ENCODE measurements around the gene KRTAP5-5.
"Not testable (repeated sequence)": the region's sequence is repeated elsewhere in the genome, so short reads cannot be mapped to it uniquely, and the experiment has no call there.

Gene KRTAP5-5

DNA sequence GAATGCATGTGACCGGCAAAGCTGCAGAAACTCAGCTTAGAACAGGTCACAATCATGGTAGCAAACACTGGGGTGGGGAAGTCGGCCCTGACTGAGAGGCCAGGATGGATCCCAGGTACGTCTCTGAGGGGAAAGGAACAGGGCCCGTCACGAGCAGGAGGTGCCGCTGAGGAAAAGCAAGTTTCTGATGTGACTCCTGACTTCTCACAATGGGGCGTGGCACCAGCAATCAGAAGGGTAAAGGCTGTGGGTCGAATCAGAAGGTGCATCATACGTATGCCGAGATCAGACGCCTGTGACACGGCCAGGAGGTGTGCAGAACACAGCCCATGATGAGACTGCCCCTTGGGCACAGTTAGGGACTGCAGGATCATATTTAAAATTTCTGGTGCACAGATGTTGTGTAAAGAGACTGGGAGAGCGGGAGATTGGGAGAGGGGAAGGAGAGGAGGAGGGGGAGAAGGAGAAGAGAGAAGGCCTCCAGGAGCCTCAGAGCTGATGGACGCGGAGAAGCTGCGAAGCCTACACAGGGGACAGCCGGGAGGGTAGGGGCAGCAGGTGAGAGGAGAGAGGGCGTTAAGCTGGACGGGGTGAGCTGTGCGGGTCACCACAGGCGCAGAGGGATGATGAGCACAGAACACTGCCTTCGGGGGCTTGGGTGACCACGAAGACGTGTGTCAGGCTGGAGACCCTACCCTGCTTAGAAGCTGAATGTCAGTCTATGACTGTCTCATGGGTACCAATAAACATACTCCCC is 30.7 kb downstream of the KRTAP5-5 start:
- no peak for DNase-seq

GRCh38 chr11:1661454-1662269 is 32.1 kb downstream of the KRTAP5-5 start:
- not testable (repeated sequence) for DNase-seq

DNA sequence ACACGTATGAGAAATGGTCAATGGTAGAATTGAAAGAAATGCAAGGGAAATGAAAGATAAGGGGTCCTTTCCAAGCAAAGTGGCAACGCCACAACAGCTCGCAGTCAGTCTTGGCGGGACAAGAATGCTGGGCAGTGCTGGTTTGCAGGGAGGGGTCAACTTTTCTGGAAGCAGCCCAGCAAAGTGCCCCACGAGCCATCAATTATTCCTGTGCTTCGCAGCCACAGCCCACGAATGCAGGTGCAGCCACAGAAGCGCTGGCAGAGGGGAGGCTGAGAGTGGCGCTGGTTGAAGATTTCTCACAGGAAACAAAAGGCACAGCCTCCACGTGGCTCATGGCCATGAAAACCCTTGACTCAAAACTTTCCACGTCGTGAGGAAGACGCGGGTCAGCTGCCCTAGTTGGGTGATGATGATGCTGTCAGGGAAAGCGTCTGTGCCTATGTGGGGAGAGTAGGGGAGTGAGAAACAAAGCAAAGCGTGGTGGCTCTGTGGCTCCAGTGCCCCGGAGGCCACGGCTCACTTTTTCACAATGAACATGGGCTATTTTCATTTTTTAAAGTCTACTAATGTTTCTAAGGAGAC is 33.2 kb downstream of the KRTAP5-5 start:
- not testable (repeated sequence) for DNase-seq

DNA sequence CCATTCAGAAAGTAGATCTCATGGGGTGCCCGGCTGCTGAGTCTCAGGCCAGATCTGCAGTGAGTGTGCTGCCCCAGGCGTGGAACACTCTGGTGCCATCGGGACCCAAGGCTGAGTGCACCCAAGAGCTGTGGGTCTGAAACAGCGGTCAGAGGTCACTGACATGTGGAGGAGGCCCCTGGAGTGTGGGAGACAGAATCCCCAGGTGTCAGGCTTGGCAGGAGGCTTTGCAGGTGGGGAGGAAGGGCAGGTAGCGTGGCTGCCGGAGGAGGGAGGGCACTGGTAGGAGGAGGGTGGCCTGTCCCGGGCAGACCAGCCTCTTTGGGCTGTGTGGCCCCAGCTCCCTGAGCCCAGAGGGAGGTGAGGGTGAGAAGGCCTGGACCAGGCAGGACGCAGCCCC is 35.7 kb downstream of the KRTAP5-5 start:
- DNase-seq = no peak

DNA sequence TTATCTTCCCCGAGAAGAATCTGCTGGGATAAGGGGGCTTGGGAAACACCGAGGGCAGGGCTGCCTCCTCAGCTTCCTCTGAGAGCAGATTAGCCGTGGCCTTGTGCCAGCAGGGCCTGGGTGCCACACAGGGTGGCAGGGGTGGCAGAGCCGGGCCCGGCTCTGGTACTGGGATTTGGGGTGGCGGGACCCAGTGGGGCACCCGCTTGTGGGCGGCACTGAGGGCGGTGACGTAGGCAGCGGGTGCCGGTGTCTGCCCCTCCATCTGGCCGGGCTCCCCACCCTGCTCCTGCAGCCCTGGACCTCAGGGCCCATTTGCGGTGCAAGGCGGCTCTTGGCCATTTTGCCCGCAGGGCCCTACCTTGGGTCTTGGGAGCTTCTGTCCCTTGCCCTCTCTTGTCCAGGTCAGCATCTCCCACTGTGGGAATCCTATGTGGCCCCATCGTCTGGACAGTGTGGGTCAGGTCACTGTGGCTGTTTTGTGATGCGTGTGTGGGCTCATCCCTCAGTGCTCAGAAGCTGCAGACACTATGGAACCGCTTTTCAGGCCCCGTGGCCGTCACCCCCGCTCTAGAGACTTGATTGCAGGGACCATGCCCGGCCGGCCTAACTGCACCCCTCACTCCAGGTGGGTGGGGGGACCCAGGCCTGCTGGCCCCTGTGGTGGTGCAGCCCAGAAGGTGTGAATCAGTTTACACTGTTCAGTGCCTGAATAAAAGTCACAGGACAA is 37.7 kb downstream of the KRTAP5-5 start:
- DNase-seq = no peak

DNA sequence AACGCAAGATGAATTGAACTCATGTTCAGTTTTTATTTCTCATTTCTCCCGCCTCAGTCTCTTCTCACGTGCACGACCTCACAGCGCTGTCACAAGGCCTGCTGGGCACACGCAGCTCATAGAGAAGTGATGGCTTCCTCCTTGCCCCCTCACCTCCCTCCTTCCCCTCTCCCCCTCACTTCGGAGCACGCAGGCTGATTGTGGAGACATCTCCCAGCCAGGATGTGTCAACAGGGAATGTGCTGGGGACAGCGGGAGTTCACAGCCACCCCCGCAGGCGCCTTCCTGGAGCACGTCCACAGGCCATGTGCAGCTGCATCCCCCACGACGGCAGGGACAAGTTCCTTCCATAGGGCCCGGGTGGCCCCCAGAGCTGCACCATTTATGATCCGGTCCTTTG is 38.3 kb downstream of the KRTAP5-5 start:
- no peak for DNase-seq

DNA sequence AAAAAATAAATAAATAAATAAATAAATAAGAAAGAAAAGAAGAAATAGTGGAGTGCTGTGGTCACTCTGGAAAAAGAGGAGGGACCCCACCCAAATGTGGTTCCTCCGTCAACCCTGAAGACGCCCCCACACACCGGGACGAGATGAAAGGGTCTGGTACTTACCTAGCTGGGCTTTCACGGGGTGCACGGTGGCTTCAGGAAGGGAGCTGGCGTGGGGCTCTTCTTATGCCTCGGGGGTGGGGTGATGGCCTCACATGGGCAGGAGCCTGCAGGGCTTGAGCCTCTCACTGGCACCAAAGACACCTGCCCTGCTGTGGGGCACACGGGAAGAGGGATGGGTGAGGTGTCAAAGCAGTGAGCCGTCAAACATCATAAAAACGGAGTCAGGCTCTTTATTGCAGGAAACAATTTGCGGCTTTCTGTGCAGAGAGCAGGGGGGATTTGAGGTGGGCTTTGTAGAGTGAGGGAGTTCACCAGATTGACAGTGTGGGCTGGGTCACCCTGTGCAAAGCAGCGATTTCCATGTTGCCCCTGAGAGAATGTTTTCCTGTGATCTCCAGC is 39.4 kb downstream of the KRTAP5-5 start:
- no peak for DNase-seq

DNA sequence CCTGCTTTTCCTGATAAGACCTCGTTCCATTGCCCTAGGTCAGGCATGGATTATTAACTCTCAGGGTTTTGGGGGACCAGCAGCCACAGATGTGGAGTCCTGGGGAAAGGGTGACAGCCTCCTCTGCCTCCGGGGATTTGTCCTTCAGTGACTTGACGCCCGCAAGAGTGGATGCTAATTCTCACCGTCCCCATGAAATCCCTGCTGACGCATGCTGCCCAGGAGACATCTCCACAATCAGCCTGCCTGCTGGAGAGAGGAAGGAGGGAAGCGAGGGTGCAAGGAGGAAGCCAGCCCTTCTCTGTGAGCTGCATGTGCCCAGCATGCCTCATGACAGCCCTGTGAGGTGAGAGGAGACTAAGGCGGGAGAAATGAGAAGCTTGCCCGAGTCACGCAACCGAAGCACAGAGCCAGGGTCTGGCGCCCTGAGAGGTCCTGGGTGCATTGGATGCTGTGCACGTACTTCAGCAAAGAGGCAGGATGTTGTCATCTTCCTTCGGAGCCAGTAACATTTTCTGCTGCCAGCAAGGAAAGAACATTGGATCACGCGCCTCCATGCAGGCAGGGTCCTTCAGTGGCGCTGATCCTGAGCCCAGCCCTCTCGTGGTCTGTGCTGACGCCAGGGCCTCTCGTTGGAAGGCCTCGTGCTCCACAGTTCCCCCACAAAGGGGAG is 40.1 kb downstream of the KRTAP5-5 start:
- DNase-seq = no peak

DNA sequence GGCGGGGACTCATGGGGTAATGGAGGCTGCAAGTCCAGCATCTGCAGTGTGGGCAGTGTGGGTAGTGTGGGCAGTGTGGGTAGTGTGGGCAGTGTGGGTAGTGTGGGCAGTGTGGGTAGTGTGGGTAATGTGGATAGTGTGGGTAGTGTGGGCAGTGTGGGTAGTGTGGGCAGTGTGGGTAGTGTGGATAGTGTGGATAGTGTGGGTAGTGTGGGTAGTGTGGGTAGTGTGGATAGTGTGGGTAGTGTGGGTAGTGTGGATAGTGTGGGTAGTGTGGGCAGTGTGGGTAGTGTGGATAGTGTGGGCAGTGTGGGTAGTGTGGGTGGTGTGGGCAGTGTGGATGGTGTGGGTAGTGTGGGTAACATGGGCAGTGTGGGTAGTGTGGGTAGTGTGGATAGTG is 40.9 kb downstream of the KRTAP5-5 start:
- DNase-seq = not testable (repeated sequence)

DNA sequence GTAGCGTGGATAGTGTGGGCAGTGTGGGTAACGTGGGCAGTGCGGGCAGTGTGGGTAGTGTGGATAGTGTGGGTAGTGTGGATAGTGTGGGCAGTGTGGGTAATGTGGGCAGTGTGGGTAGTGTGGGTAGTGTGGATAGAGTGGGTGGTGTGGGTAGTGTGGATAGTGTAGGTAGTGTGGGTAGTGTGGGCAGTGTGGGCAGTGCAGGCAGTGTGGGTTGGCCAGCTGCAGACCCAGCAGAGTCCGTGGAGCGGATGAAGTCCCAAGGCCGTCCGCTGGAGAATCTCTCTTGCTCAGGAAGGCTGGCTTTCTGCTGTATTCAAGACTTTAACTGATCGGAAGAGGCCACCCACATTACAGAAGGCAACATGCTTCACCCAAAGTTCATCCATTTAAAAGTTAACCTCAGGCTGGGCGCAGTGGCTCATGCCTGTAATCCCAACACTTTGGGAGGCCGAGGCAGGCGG is 41.4 kb downstream of the KRTAP5-5 start:
- DNase-seq = no peak

GRCh38 chr11:1671658-1672057 is 42.1 kb downstream of the KRTAP5-5 start:
- no peak for DNase-seq

GRCh38 chr11:1672613-1673350 is 43.2 kb downstream of the KRTAP5-5 start:
- no peak for DNase-seq

DNA sequence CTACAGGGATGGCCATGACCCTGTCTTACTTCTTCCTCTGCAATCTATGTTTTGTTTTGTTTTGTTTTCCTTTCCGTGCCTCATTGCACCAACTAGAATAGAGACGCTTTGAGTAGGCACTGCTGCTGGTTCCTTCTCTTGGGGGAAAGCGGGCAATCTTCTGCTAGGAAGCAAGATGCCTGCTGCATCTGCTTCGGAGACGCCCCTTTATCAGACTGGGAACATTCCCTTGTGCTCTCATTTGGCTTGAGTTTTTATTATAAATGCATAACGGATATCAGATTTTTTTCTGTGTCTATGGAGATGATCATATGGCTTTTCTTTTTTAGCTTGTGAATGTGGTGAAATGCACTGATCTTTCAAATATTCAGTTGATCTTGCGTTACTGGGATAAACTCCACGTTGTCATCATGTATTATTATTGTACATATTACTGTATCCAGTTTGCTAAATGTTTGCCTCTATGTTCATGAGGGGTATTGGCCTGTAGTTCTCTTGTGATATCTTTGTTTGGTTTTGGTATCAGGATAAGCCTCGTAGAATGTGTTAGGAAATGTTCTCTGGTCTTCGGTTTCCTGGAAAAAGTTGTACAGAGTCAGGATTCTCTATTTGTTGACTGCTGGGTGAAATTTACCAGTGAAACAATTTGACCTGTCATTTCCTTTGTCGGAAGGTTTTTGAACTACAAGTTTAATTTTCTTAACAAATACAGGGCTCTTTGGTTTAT is 44.0 kb downstream of the KRTAP5-5 start:
- no peak for DNase-seq

DNA sequence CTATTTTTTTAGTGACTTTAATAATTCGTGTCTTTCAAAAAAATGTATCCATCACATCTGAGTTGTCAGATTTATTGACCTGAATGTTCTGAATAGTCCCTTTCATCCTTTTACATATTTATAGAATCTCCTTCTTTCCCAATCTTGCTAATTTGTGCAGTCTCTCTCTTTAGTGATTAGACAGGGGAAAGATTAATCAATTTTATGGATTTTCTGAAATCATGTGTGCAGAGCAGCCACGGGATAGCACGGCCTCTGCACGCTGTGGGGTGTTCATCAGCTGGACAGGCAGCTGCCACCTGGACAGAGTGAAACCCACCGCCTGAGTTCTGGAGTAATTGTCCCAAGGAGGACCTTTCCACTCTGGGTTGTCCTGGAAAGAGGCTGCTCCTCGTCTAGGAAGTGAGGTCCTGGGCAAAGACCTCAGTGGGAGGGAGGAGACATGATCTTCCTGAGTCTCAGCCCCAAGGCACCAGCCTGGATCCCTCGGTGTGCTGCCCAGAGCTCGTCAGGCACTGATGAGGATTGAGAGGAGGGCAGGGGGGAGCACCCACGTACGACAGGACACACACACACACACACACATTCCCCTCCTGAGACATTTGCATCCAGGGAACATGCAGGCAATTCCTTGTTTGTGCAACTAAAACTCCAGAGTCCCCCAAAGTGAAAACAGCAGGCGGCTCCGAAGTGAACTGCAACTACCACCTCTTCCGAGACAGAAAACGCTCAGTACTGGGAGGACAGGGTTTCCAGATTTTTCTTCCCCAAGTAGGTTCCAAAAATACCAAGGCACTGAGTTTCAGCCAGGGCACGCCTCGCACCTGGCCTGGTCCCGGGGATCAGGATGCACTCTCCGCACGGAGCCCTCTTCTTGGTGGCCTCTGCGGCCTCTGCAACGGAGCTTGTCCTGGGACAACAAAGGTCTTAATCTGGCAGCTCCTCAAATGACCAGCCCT is 44.9 kb downstream of the KRTAP5-5 start:
- no peak for DNase-seq

DNA sequence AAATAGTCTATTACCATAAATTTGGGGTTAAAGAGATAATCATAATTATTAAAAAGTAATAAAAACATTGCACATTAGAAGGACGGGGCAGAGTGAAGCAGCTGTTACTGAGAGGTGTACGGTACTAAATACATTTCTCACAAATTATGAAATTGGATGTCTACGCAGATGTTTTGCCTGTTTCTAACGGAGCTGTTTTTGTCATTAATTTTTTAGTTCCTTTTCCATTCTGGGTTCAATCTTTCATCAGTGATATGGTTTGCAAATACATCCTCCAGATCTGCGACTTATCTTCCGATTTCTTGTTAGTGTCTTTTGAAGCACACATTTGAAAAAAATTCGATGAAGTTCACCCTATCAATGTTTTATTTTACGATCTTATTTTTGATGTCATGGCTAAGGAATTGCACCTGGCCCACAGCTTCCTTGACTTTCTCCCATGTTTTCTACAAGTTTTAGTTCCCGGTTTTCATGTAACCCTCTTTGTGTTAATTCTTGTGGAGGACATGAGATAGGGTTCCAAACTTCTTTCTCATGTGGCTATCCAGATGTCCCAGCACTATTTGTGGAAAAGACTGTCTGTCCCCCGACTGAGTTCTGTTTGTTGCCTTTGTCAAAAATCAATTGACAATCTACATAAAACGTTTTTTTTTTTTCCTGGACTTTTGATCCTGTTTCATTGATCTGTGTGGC is 46.1 kb downstream of the KRTAP5-5 start:
- DNase-seq = no peak

GRCh38 chr11:1676229-1676740 is 46.7 kb downstream of the KRTAP5-5 start:
- no peak for DNase-seq

- no peak for DNase-seq
These were observed 50.3 kb downstream of the KRTAP5-5 start for GRCh38 chr11:1679881-1680280.
